K562 (cell line): Measurements from ENCODE around the gene LONRF3. TPM values are rescaled to one million over a fixed set of nuclear protein-coding genes. Genes with fewer than 3 reads are reported as not detected.

ENCODE experiments used
- ATAC-seq: fragments of 200-7000 bp; cut with Tn5 transposase; 3 replicates; pipeline ENCODE4 v1.9.1; 2020; ENCODE audit warnings: moderate library complexity
- BruUV-seq: library from RNA; stranded (reverse); fragments of 400-500 nt; replicated peaks from 2 replicates; lab custom pipeline; 2021; lab: Mats Ljungman, UMichigan
- CTCF ChIA-PET: fragments of 300-600 bp; formaldehyde crosslinking; extraction: SDS; loops from one replicate; lab custom pipeline; 2021; ENCODE audit warnings: low intra/inter-chr PET ratio; lab: Yijun Ruan, JAX
- POLR2A ChIA-PET: fragments of 300-600, 350-650 bp; sonication (Branson Sonifier 250); formaldehyde crosslinking; extraction: SDS; loops from one replicate; lab custom pipeline; 2021; ENCODE audit warnings: antibody characterized with exemption, inconsistent platforms; lab: Yijun Ruan, JAX
- DNase-seq, 4 experiments: peaks; one replicate each; pipeline versions ENCODE4 v3.0.0 to v3.0.0-alpha.2; 2011 to 2018; ENCODE audit warnings: low spot score in 3 of 4, mixed read lengths in 3 of 4; ENCODE audit errors: extremely low read depth in 1 of 4
- FAIRE-seq: peaks from 2 replicates; lab custom pipeline; 2011; peaks lifted over from hg19 to GRCh38; lab: Jason Lieb, UNC
- H2AFZ ChIP-seq: 2 replicates; pipeline ENCODE4 v1.6.0; 2011; ENCODE audit warnings: low read depth, low read length, control low read depth, inconsistent platforms
- H3K27ac ChIP-seq: fragments of 200-600 bp; 3 replicates; pipeline ENCODE4 v1.8.0; 2011; ENCODE audit warnings: low read depth, mild to moderate bottlenecking, control low read depth, inconsistent platforms, low read length, moderate library complexity, mixed read lengths; ENCODE audit errors: extremely low read depth
- H3K27me3 ChIP-seq, 2 experiments: fragments of 300-600 bp in 1 of 2; 2 replicates in 1 of 2; 3 replicates in 1 of 2; pipeline versions ENCODE4 v1.6.0 to v1.8.0; 2011; ENCODE audit warnings: inconsistent platforms in 2 of 2, low read length in 2 of 2, mild to moderate bottlenecking in 1 of 2, mixed read lengths in 1 of 2, moderate library complexity in 1 of 2; ENCODE audit not compliant: control insufficient read depth in 2 of 2, insufficient read depth in 2 of 2
- H3K36me3 ChIP-seq: fragments of 300-600 bp; 3 replicates; pipeline ENCODE4 v1.8.0; 2011; ENCODE audit warnings: mild to moderate bottlenecking, low read length, inconsistent platforms; ENCODE audit not compliant: control insufficient read depth, insufficient read depth
- H3K4me1 ChIP-seq, 2 experiments: fragments of 200-600 bp in 1 of 2; replicated peaks in 1 of 2; 2 replicates in 1 of 2; 3 replicates in 1 of 2; pipeline versions ENCODE4 v1.5.1 to v1.8.0; 2011; ENCODE audit warnings: inconsistent platforms in 2 of 2, low read length in 2 of 2, mild to moderate bottlenecking in 1 of 2, mixed read lengths in 1 of 2, moderate library complexity in 1 of 2; ENCODE audit not compliant: control insufficient read depth in 2 of 2, insufficient read depth in 2 of 2
- H3K4me2 ChIP-seq: 2 replicates; pipeline ENCODE4 v1.6.1; 2011; ENCODE audit warnings: low read length, control low read depth, inconsistent platforms, mixed read lengths; ENCODE audit not compliant: insufficient read depth
- H3K4me3 ChIP-seq: fragments of 200-600 bp; sonication (generic), shearing (Covaris generic); 2 replicates; pipeline ENCODE4 v1.5.1; 2016; ENCODE audit warnings: control low read depth, inconsistent platforms
- H3K79me2 ChIP-seq: fragments of 200-600 bp; 3 replicates; pipeline ENCODE4 v1.8.0; 2011; ENCODE audit warnings: low read length, inconsistent platforms; ENCODE audit not compliant: control insufficient read depth, insufficient read depth
- H3K9ac ChIP-seq, 2 experiments: 2 replicates each; pipeline versions ENCODE4 v1.6.0 to v1.6.1; 2011; ENCODE audit warnings: low read depth in 2 of 2, low read length in 2 of 2, control low read depth in 1 of 2, inconsistent platforms in 1 of 2, mild to moderate bottlenecking in 1 of 2, mixed read lengths in 1 of 2; ENCODE audit not compliant: insufficient read depth in 1 of 2
- H3K9me1 ChIP-seq: one replicate; pipeline ENCODE4 v1.6.0; 2011; ENCODE audit warnings: inconsistent platforms, mild to moderate bottlenecking, low read length, moderate library complexity; ENCODE audit not compliant: control insufficient read depth, insufficient read depth
- H3K9me3 ChIP-seq: replicated peaks from 2 replicates; pipeline ENCODE4 v1.5.1; 2011; ENCODE audit warnings: low read depth, low read length, inconsistent platforms; ENCODE audit not compliant: control insufficient read depth, insufficient read depth
- H4K20me1 ChIP-seq: replicated peaks from 2 replicates; pipeline ENCODE4 v1.6.1; 2011; ENCODE audit warnings: low read length, inconsistent platforms, mixed read lengths; ENCODE audit not compliant: control insufficient read depth, insufficient read depth
- DACH1 ChIP-seq: fragments of 450-650 bp; IDR thresholded peaks from 2 replicates; pipeline ENCODE4 v1.6.1; 2018; ENCODE audit not compliant: partially characterized antibody
- GATA2 ChIP-seq: sonication (generic); formaldehyde crosslinking; IDR thresholded peaks from 2 replicates; pipeline ENCODE4 v1.4.0; 2020; ENCODE audit warnings: mild to moderate bottlenecking, missing genetic modification reagents
- LCOR ChIP-seq: sonication (generic); formaldehyde crosslinking; IDR thresholded peaks from 2 replicates; pipeline ENCODE4 v1.8.0; 2022; ENCODE audit warnings: mild to moderate bottlenecking, missing genetic modification reagents
- SMAD2 ChIP-seq: fragments of 150-350 bp; IDR thresholded peaks from 2 replicates; pipeline ENCODE4 v1.6.1; 2014; ENCODE audit warnings: low read depth, mild to moderate bottlenecking, low read length
- ZNF695 ChIP-seq: fragments of 450-650 bp; formaldehyde crosslinking; IDR thresholded peaks from 2 replicates; pipeline ENCODE4 v1.4.0; 2020; ENCODE audit warnings: mild to moderate bottlenecking, moderate library complexity
- WGBS: fragments of 100-300 bp; shearing (Covaris generic); methylation state at CpG from one replicate; pipeline ENCODE4 v1.1.6; 2016; ENCODE audit warnings: low coverage, mixed read lengths; ENCODE audit not compliant: insufficient coverage; ENCODE audit errors: missing lambda C conversion rate; 5-methylcytosine and 5-hydroxymethylcytosine counted together
- in situ Hi-C: fragments of 300-500 bp; cut with MboI; formaldehyde crosslinking; loops from 4 replicates; pipeline ENCODE4 v1.15.0; 2018; ENCODE audit warnings: inconsistent platforms, mixed read lengths
- intact Hi-C: fragments of 100-400 bp; cut with micrococcal nuclease; formaldehyde crosslinking; loops from 2 replicates; pipeline ENCODE4 v1.14.2; 2022
- polyA plus RNA-seq, 8 experiments: library from polyadenylated mRNA; depleted of rRNA in 4 of 8; stranded (reverse) in 5 of 8; unstranded in 3 of 8; fragments of >200 nt; fragmentation: Nextera tagmentation in 2 of 8; fragmentation: Illumina TruSeq in 1 of 8; extraction: Ambion mirVana in 2 of 8; extraction: Trizol in 1 of 8; gene quantifications; 2 replicates each; pipeline versions ENCODE4 v1.2.1 to v1.2.3, GENCODE V29; 2011 to 2014; ENCODE audit warnings: inconsistent platforms in 1 of 8, missing spikeins in 1 of 8
- total RNA-seq, 7 experiments: library from RNA; depleted of rRNA in 6 of 7; stranded (reverse); fragments of >200 nt in 6 of 7; fragmentation: Illumina TruSeq in 2 of 7; extraction: Trizol in 2 of 7; gene quantifications; 2 replicates each; pipeline versions ENCODE4 v1.2.1 to v1.2.3, GENCODE V29; 2011 to 2021; ENCODE audit warnings: low replicate concordance in 1 of 7

LONRF3 gene
- total and polyA plus RNA-seq, 9 of the 15 experiments (the other 6 are each of a cell fraction or from before 2014, with no cell fraction given): 1.3 to 22.0 (median 8.7) TPM

DNA sequence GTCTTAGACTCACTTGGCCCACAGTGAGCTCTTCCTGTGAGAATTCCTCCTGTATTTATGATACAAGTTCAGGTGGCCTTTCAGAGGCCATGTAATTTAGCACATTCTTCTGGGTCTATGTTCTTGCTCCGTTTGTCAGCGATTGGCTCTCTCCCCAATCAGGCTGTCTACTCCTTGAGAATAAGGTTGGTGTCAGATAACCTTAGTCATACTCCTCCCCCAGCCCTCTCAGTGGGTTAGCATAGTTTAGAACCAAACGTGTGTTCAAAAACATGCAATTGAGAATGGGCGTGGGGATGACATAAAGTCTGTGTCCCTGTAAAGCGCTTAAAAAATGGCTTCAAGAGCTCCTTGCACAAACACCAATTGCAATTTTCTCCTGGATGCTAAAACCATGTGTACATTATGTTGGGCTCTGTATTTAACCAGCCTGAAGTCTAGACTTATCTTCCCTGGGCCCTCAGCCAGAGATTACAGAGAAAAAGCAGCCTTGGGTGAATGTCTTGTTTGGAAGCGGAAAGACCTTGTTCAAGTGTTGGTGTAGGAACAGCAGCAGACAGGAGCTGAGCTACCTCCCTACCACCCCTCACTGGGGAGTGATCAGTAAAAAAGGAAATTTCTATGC lies 88.4 kb downstream of the LONRF3 start (continued):
- TF ChIP-seq SMAD2 (no peak), ZNF695 (CRISPR knock-in tag) (no peak)

DNA sequence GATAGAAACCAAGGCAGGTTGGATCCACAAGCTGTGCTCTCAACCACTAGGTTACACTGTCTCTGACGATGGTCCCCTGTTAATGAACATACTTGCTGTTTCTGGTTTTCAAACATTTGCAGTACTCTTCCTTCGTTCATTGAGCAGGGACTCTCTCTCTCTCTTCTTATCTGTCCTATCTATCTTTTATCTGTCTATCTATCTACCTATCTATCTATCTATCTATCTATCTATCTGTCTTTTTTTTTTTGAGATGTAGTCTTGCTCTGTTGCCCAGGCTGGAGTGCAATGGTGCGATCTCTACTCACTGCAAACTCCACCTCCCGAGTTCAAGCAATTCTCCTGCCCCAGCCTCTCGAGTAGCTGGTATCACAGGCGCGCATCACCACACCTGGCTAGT lies 89.0 kb downstream of the LONRF3 start:
- POLR2A ChIA-PET: no interaction called here
- Histone ChIP-seq H4K20me1 (no peaks in the 10 kb centered on the region), H3K27me3 (no peaks in the 10 kb centered on the region), H3K9me3 (no peaks in the 10 kb centered on the region; the same call in 1 of the 2 replicates), H3K27ac (no peak overlapping the region), H3K4me1 (peaks cover 0 to 9% of the 10 kb centered on the region in 2 experiments; a peak in 3 of 5 replicates), H2AFZ (no peak overlapping the region), H3K9me1 (no peaks in the 10 kb centered on the region), H3K79me2 (no peaks in the 10 kb centered on the region), H3K9ac (no peak overlapping the region), H3K4me2 (no peak overlapping the region; the same call in 1 of the 2 replicates), H3K36me3 (no peaks in the 10 kb centered on the region), H3K4me3 (no peak overlapping the region)
- DNase-seq (no peak), ATAC-seq (no peak), FAIRE-seq (no peak)
- intact Hi-C loops (no loop called here), in situ Hi-C loops (no loop called here)
- BruUV-seq: no TSS peak
- CTCF ChIA-PET: no interaction called here
- 50% methylated on average over 6 of the region's 7 CpGs for WGBS
- TF ChIP-seq DACH1 (peak; percentile 92), GATA2 (CRISPR knock-in tag) (0 out of 2 replicates have a peak, but pooled peaks have one; percentile 11), LCOR (no peak)
